Fibroblast of the aortic adventitia (primary cell): ENCODE measurements around the gene RAPGEF4. TPM values are rescaled to one million over a fixed set of nuclear protein-coding genes. Genes with fewer than 3 reads are reported as not detected.

Experiments used
- DNase-seq: peaks from one replicate; pipeline ENCODE4 v3.0.0-alpha.2; 2010; ENCODE audit warnings: low read depth
- H3K4me3 ChIP-seq: 2 replicates; pipeline ENCODE4 v1.5.1; 2011; ENCODE audit warnings: low read depth, mild to moderate bottlenecking, control low read depth, low read length, moderate library complexity
- CTCF ChIP-seq: IDR thresholded peaks from 2 replicates; pipeline ENCODE4 v1.5.1; 2011; ENCODE audit warnings: mild to moderate bottlenecking, low read length, control low read depth, inconsistent platforms; ENCODE audit not compliant: insufficient read depth
- total RNA-seq: library from RNA; depleted of rRNA; stranded (reverse); fragments of >200 nt; gene quantifications from 2 replicates; pipeline ENCODE4 v1.2.3, GENCODE V29; 2012; ENCODE audit warnings: low replicate concordance

Gene RAPGEF4
- total RNA-seq, 1 donor: 1.3 TPM

- H3K4me3 ChIP-seq: no peak overlapping the region
- TF ChIP-seq CTCF: no peak
- no peak for DNase-seq
Observed at GRCh38 chr2:172889768-172890430, 154.3 kb downstream of the RAPGEF4 start.

GRCh38 chr2:172893111-172893510 lies 157.5 kb downstream of the RAPGEF4 start:
- DNase-seq: no peak
- no peak for TF ChIP-seq CTCF
- no peak overlapping the region for H3K4me3 ChIP-seq

- no peak for TF ChIP-seq CTCF
- no peak overlapping the region for H3K4me3 ChIP-seq
- DNase-seq: no peak
Observed at GRCh38 chr2:172893671-172894070, 158.0 kb downstream of the RAPGEF4 start.

- no peak for DNase-seq
- no peak overlapping the region for H3K4me3 ChIP-seq
- TF ChIP-seq CTCF: no peak
Observed at GRCh38 chr2:172894689-172895387, 159.2 kb downstream of the RAPGEF4 start.

GRCh38 chr2:172896661-172897081 lies 161.0 kb downstream of the RAPGEF4 start:
- no peak for TF ChIP-seq CTCF
- H3K4me3 ChIP-seq: no peak overlapping the region
- DNase-seq: no peak

- no peak overlapping the region for H3K4me3 ChIP-seq
- DNase-seq: no peak
- no peak for TF ChIP-seq CTCF
Observed at GRCh38 chr2:172900871-172901270, 165.2 kb downstream of the RAPGEF4 start.
